Endodermal cell (in vitro differentiated cells): ENCODE data around the gene NKAIN4. TPM values are rescaled to one million over a fixed set of nuclear protein-coding genes. Genes with fewer than 3 reads are reported as not detected.

Experiments
- DNase-seq: peaks from one replicate; pipeline ENCODE4 v3.0.0-alpha.2; 2017
- H3K27ac ChIP-seq: 2 replicates; pipeline ENCODE4 v1.5.1; 2013; ENCODE audit warnings: mild to moderate bottlenecking, low read depth, low read length, moderate library complexity
- H3K27me3 ChIP-seq: 2 replicates; pipeline ENCODE4 v1.6.1; 2013; ENCODE audit warnings: mild to moderate bottlenecking, low read length, moderate library complexity; ENCODE audit not compliant: insufficient read depth, control insufficient read depth, poor library complexity, severe bottlenecking
- H3K36me3 ChIP-seq: 2 replicates; pipeline ENCODE4 v1.7.0; 2013; ENCODE audit warnings: mild to moderate bottlenecking, low read length, moderate library complexity; ENCODE audit not compliant: control insufficient read depth, insufficient read depth
- H3K4me1 ChIP-seq: one replicate; pipeline ENCODE4 v1.7.0; 2013; ENCODE audit warnings: low read length; ENCODE audit not compliant: control insufficient read depth, insufficient read depth
- H3K4me3 ChIP-seq: 2 replicates; pipeline ENCODE4 v1.5.1; 2013; ENCODE audit warnings: mild to moderate bottlenecking, low read length, moderate library complexity
- H3K9ac ChIP-seq: 2 replicates; pipeline ENCODE4 v1.6.1; 2013; ENCODE audit warnings: mild to moderate bottlenecking, low read length, moderate library complexity; ENCODE audit not compliant: poor library complexity, severe bottlenecking; ENCODE audit errors: extremely low read depth
- H3K9me3 ChIP-seq: 2 replicates; pipeline ENCODE4 v1.6.1; 2013; ENCODE audit warnings: mild to moderate bottlenecking, low read length, moderate library complexity; ENCODE audit not compliant: control insufficient read depth
- H3K27ac Mint-ChIP-seq: 2 replicates; pipeline ENCODE4 v1.8.0; 2020; ENCODE audit warnings: mixed read lengths
- H3K27me3 Mint-ChIP-seq: 2 replicates; pipeline ENCODE4 v1.8.0; 2021; ENCODE audit warnings: mild to moderate bottlenecking, mixed read lengths; ENCODE audit not compliant: insufficient read depth
- H3K36me3 Mint-ChIP-seq: 2 replicates; pipeline ENCODE4 v1.8.0; 2020; ENCODE audit warnings: low read depth, mixed read lengths
- H3K4me1 Mint-ChIP-seq: 2 replicates; pipeline ENCODE4 v1.8.0; 2020; ENCODE audit warnings: mixed read lengths
- H3K4me3 Mint-ChIP-seq: 2 replicates; pipeline ENCODE4 v1.8.0; 2020; ENCODE audit warnings: mild to moderate bottlenecking, moderate library complexity, mixed read lengths
- H3K9me3 Mint-ChIP-seq: 2 replicates; pipeline ENCODE4 v1.8.0; 2020; ENCODE audit warnings: mild to moderate bottlenecking, mixed read lengths
- WGBS, 2 experiments: methylation state at CpG; one replicate each; pipeline versions ENCODE4 v1.1.5 to v1.1.7; 2013; ENCODE audit warnings: missing lambda C conversion rate in 2 of 2, mixed read lengths in 1 of 2; ENCODE audit not compliant: insufficient coverage in 1 of 2, insufficient read length in 1 of 2; 5-methylcytosine and 5-hydroxymethylcytosine counted together
- total RNA-seq, 2 donors: library from RNA; stranded (reverse); fragmentation: NEBNext Ultra II Directional in 1 of 2; extraction: Animal tissue kit (Norgen Biotek cat#: 25700) in 1 of 2; gene quantifications; 2 replicates in 1 of 2; 3 replicates in 1 of 2; pipeline ENCODE4 v1.2.1, GENCODE V29; 2021
- TF ChIP-seq, protein P1 (sequence below): fragments of 200-600 bp; sonication (generic); conservative IDR thresholded peaks from 2 replicates; pipeline ENCODE4 v1.5.0; 2021; ENCODE audit warnings: antibody characterized with exemption, mild to moderate bottlenecking

The NKAIN4 gene
- total RNA-seq, 2 donors from 2014 or later: 0.24 to 1.7 TPM

DNA sequence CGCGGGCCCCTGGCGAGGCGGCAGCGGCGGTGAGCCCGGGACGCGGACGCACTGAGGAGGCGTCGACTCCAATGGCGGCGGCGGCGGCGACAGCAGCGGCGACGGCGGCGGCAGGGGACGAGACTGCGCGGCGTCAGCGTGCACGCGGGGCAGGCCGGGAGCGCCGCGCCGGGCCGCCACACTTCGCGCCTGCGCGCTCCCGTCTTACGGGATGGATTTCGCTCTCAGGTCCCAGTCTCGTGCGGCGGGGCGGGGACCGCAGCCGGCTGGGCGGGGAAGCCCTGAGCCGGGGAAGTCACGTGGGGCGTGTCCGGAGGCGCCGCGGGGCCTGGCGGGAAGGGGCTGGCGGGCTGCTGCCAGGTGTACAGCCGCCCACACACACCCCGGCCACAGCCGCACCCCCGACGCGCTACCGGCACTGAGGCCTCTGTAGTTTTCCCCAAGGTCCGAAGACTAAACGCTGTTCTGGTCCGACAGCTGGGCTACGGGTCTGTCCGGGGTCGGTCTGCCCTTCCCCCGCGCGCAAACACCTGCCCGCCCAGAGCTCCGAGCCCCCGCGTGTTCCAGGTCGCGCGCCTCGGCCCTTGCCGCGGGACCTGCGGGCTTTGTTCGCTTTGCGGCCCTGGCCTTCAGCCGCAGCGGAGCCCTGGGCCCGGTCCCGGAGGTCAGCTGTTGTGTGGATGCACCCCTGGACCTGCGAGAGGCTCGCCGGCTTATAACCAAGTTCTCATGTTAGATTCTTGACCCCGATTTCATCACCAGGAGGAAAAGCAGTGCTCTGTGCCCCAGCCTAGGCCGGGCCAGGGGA is 38.0 kb downstream of the NKAIN4 start, which contains the start of gene YTHDF1:
Gene YTHDF1, minus strand, starts transcription at position 91 of the 808 bp plus-strand sequence. CDS start 239 bp downstream, outside the sequence.
- peaks cover 33% of the 10 kb centered on the region for H3K36me3 ChIP-seq
- H3K27ac ChIP-seq: peak within 1 kb of the TSS; percentile 52
- H3K4me3 ChIP-seq: peak within 1 kb of the TSS; percentile 97
- 3 to 10% methylated on average over 26 to 96 of the region's 96 CpGs for WGBS, 2 experiments
- peaks cover 11% of the 10 kb centered on the region for H3K27me3 ChIP-seq
- H3K27ac Mint-ChIP-seq: peak within 1 kb of the TSS; percentile 98
- no peaks in the 10 kb centered on the region for H3K9me3 Mint-ChIP-seq
- H3K4me1 ChIP-seq: peaks cover 5% of the 10 kb centered on the region
- TF ChIP-seq, protein P1, sequence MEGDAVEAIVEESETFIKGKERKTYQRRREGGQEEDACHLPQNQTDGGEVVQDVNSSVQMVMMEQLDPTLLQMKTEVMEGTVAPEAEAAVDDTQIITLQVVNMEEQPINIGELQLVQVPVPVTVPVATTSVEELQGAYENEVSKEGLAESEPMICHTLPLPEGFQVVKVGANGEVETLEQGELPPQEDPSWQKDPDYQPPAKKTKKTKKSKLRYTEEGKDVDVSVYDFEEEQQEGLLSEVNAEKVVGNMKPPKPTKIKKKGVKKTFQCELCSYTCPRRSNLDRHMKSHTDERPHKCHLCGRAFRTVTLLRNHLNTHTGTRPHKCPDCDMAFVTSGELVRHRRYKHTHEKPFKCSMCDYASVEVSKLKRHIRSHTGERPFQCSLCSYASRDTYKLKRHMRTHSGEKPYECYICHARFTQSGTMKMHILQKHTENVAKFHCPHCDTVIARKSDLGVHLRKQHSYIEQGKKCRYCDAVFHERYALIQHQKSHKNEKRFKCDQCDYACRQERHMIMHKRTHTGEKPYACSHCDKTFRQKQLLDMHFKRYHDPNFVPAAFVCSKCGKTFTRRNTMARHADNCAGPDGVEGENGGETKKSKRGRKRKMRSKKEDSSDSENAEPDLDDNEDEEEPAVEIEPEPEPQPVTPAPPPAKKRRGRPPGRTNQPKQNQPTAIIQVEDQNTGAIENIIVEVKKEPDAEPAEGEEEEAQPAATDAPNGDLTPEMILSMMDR: no peak
- H3K9me3 ChIP-seq: no peaks in the 10 kb centered on the region
- peak within 1 kb of the TSS; percentile 99 for H3K4me3 Mint-ChIP-seq
- H3K36me3 Mint-ChIP-seq: peaks cover 35% of the 10 kb centered on the region
- peaks cover 15% of the 10 kb centered on the region for H3K27me3 Mint-ChIP-seq
- peak within 1 kb of the TSS; percentile 97 for H3K9ac ChIP-seq
- H3K4me1 Mint-ChIP-seq: peaks cover 33% of the 10 kb centered on the region
- DNase-seq: peak; percentile 97

DNA sequence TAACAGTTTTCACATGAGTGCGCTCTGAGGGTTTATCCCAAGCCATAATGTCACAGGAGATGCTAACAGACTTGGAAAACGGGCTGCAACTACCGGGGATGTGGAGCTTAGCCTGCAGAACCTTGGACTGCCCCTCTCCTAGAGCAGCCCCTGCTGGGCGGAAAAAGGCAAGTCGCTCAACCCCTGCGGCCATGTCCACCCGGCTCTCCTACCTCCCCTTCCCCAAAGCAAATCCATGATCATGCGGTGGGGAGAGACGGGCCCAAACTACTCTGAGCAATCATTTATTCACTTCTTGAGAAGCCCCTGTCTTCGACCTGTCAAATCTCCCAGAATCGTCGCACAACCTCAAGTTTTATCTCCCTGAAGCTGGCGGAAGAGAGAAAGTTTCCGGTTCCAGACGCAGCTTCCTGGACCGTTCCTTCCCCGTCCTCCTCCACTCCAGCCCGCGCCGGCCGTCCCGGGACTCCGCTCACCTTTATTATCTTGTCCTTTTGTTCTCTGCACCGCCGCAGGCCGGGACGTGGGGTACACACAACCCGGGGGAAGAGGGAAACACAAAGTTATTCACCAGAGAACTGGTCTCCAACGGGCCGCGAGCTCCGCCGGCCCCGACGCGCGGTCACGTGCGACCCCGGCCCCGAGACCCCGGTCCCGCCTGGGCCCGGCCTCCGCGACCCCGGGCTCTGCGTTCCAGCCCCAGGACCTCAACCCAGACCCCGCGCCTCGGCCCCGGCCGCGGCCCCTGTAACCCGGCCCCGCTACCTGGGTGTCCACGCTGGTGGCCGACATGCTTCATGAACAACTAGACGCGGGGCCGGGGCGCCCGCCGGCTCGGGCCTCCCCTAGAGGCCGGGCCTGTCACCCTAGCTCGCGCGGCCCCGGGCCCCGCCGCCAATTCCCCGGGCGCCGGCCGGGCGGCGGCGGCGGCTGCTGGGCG is 38.9 kb downstream of the NKAIN4 start:
- peak overlapping the region; percentile 97 for H3K4me3 ChIP-seq
- H3K27ac ChIP-seq: peak overlapping the region; percentile 52
- peaks cover 42% of the 10 kb centered on the region for H3K36me3 Mint-ChIP-seq
- H3K27me3 Mint-ChIP-seq: peaks cover 6% of the 10 kb centered on the region
- H3K4me1 ChIP-seq: peaks cover 5% of the 10 kb centered on the region
- TF ChIP-seq, protein P1: peak; percentile 67
- H3K9me3 ChIP-seq: no peaks in the 10 kb centered on the region
- no peaks in the 10 kb centered on the region for H3K9me3 Mint-ChIP-seq
- peak overlapping the region; percentile 97 for H3K9ac ChIP-seq
- peak overlapping the region; percentile 98 for H3K27ac Mint-ChIP-seq
- peak; percentile 85 for DNase-seq
- peaks cover 39% of the 10 kb centered on the region for H3K36me3 ChIP-seq
- WGBS, 2 experiments: 3 to 7% methylated on average over 26 to 81 of the region's 81 CpGs
- H3K4me1 Mint-ChIP-seq: peaks cover 33% of the 10 kb centered on the region
- H3K4me3 Mint-ChIP-seq: peak overlapping the region; percentile 99
- peaks cover 6% of the 10 kb centered on the region for H3K27me3 ChIP-seq

- DNase-seq: no peak
- H3K9me3 ChIP-seq: no peaks in the 10 kb centered on the region
- peak overlapping the region; percentile 67 for H3K27ac ChIP-seq
- TF ChIP-seq, protein P1: no peak
- no peaks in the 10 kb centered on the region for H3K27me3 ChIP-seq
- H3K4me3 Mint-ChIP-seq: peak overlapping the region; percentile 99
- peaks cover 5% of the 10 kb centered on the region for H3K4me1 ChIP-seq
- 63 to 64% methylated on average over 6 of the region's 6 CpGs for WGBS, 2 experiments
- peaks cover 47% of the 10 kb centered on the region for H3K36me3 ChIP-seq
- peaks cover 33% of the 10 kb centered on the region for H3K4me1 Mint-ChIP-seq
- H3K9me3 Mint-ChIP-seq: no peaks in the 10 kb centered on the region
- peaks cover 1% of the 10 kb centered on the region for H3K27me3 Mint-ChIP-seq
- H3K36me3 Mint-ChIP-seq: peaks cover 51% of the 10 kb centered on the region
- H3K27ac Mint-ChIP-seq: peak overlapping the region; percentile 98
- peak overlapping the region; percentile 97 for H3K4me3 ChIP-seq
- H3K9ac ChIP-seq: peak overlapping the region; percentile 97
Observed at GRCh38 chr20:63214514-63214913, 39.7 kb downstream of the NKAIN4 start.
